HG02588 (cell line): Measurements from ENCODE around the gene CEP350.

Experiments used
- ATAC-seq: cut with Tn5 transposase; IDR thresholded peaks from one replicate; pipeline ENCODE4 v1.9.1; 2021; ENCODE audit warnings: mild to moderate bottlenecking, moderate library complexity; ENCODE audit not compliant: unreplicated experiment

CEP350 gene

GRCh38 chr1:180154325-180155181 is 199.9 kb downstream of the CEP350 start, which contains the start of gene QSOX1:
Gene QSOX1, plus strand, starts transcription at chr1:180154869. Its CDS starts 39 bp downstream, at chr1:180154908.
- ATAC-seq = peak; percentile 93

- no peak for ATAC-seq
Measured at GRCh38 chr1:180155182-180155682, 200.6 kb downstream of the CEP350 start.

DNA sequence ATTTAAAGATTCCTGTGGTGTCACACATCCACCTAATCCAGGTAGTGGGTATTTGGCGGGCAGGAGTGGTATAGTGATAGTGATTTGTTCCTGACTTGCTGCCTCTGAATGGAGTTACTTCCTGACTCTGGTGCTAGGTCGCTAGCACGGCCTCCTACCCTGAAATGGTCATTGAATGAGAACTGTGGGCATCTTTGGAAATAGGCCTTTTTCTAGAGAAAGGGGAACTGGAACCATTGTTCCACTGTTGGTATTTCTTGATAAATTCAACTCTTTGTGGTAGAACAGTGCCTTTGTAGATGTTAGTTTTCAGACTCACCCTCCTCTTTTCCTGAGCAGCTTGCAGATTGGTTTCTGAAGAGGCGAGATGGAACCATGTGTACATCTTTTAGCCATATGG is 201.6 kb downstream of the CEP350 start:
- no peak for ATAC-seq

DNA sequence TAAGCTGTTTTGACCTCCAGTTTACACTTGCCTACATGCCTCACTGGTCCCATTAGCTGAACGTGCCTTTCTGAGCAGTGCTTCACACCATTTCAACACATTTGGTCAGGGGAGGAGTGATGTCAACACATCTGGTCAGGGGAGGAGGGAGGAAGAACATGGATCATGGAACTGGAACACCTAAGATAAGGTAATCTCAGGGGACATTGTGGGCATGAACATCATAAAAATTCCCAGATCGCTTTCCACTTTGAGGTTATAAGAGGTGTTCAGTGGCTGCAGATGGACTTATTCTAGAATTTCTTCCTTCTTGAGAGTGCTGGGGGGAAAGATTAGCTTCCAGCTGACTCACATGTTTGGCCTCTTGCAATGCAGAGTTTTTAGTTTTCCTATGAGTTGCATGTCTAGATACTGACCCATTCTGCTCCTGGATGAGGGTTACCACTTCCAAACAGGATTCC is 202.1 kb downstream of the CEP350 start:
- ATAC-seq = no peak

DNA sequence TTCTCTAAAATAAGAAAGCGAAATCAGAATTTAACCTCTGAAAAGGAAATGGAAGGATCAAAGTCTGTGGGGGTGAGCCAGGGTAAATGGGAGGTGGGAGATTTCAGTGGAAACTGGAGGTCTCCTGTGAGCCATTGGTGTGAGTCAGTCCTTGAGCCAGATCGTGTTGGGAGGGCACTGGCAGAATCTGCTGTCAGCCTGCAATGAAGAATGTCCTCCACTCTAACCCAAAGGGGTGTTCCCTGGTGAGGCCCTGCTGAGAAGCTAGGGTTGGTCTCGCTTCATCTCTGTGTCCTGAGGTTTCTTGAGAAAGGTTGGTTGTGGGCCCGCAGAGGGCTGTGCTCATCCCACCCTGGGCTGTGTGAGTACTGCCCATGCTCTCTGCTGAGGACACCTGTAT is 202.5 kb downstream of the CEP350 start:
- no peak for ATAC-seq

DNA sequence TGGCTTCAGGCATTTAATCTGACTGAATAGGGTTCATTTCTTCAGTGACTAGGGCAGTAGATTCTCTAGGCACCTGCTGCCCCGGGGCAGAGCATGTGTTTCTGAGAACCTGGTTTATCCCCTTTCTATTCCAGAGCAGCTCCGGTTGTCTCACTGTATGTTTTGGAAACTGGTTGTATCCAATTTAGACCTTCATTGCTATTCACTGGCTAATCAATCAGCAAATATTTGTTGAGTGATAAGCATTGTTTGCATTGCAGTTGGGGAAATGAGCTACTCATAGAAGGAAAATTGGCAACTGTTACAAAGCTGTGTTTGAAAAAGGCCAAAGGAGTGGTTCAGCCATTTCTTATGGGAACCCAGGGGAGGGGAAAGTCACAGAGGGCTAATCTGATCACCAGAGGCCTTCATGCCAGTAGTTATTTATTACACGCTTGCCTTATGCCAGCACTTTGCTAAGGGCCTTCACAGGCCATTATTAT is 203.0 kb downstream of the CEP350 start:
- no peak for ATAC-seq

GRCh38 chr1:180158149-180159147 is 203.8 kb downstream of the CEP350 start:
- ATAC-seq = no peak

DNA sequence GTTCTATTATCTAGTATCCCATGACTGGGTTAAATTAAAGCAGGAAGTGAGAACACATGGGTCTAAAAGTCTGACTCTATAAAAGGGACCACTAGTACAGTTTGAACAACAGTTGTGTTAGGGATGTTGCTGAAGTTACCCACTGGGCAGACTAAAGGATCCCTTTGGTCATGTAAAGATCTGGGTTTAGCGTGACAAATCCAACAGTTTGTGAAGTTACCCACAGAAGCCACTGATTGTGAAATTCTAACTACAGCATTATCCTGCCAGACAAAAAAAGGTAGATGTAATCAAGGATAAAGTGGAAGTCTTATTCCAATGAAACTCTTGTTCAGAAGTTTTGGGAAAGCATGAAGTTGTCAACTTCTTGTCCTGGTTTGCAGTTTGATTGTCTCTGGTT is 205.7 kb downstream of the CEP350 start:
- no peak for ATAC-seq

DNA sequence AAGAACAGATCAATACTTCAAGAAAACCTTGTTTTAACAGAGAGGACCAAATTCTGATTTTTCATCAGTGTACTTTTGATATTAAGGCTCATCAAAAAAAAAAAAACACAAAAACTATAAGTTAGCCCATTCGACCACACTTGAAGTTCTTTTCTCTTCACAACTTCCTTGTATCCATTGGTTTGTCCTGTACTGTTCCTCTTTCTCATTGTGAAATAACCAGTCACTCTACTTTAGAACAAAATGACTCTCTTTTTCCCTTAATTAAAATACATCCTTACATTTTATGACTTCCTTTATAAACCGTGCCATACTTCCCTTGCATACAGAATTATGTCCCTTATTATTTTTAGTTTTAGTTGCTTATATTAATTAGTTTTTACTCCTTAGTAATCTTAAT is 208.4 kb downstream of the CEP350 start:
- no peak for ATAC-seq
